Skin of body (tissue), 2 donors: ENCODE measurements around the gene SNRPA. TPM values are rescaled to one million over a fixed set of nuclear protein-coding genes. Genes with fewer than 3 reads are reported as not detected.
"Not testable (repeated sequence)": the region's sequence is repeated elsewhere in the genome, so short reads cannot be mapped to it uniquely, and the experiment has no call there.

Source experiments
- DNase-seq: peaks from one replicate; lab custom pipeline; 2025; lab: John Stamatoyannopoulos, UW
- total RNA-seq: library from RNA; depleted of rRNA; stranded (reverse); fragments of >200 nt; gene quantifications from one replicate; pipeline ENCODE4 v1.2.3, GENCODE V29; 2014

SNRPA gene
- total RNA-seq, 1 donor from 2014 or later = 36.6 TPM

- no peak for DNase-seq
These were observed 49.5 kb downstream of the SNRPA start for GRCh38 chr19:40800339-40800996.

GRCh38 chr19:40800997-40801377 lies 50.0 kb downstream of the SNRPA start:
- DNase-seq = no peak

GRCh38 chr19:40801426-40802299 lies 50.7 kb downstream of the SNRPA start:
- no peak for DNase-seq

GRCh38 chr19:40802300-40803169 lies 51.5 kb downstream of the SNRPA start:
- no peak for DNase-seq

GRCh38 chr19:40803170-40803856 lies 52.3 kb downstream of the SNRPA start:
- DNase-seq = no peak

GRCh38 chr19:40803857-40804782 lies 53.1 kb downstream of the SNRPA start:
- no peak for DNase-seq

- no peak for DNase-seq
These were observed 53.8 kb downstream of the SNRPA start for GRCh38 chr19:40804783-40805242.

GRCh38 chr19:40805258-40805868 lies 54.4 kb downstream of the SNRPA start:
- no peak for DNase-seq

GRCh38 chr19:40806423-40807146 lies 55.6 kb downstream of the SNRPA start:
- DNase-seq = peak; percentile 96

- no peak for DNase-seq
These were observed 56.4 kb downstream of the SNRPA start for GRCh38 chr19:40807147-40808020.

- no peak for DNase-seq
These were observed 57.0 kb downstream of the SNRPA start for GRCh38 chr19:40808021-40808325.

GRCh38 chr19:40808497-40808896 lies 57.5 kb downstream of the SNRPA start:
- DNase-seq = no peak

GRCh38 chr19:40809358-40810086 lies 58.5 kb downstream of the SNRPA start:
- DNase-seq = no peak

- no peak for DNase-seq
These were observed 59.2 kb downstream of the SNRPA start for GRCh38 chr19:40810160-40810559.

- not testable (repeated sequence) for DNase-seq
These were observed 59.8 kb downstream of the SNRPA start for GRCh38 chr19:40810649-40811408.

- DNase-seq = peak; percentile 27
These were observed 60.7 kb downstream of the SNRPA start for GRCh38 chr19:40811478-40812341.
